Activated CD4-positive, alpha-beta T cell treated with anti-CD3 and anti-CD28 coated beads for 36 hours (primary cell): Measurements from ENCODE around the gene TCF12. TPM values are rescaled to one million over a fixed set of nuclear protein-coding genes. Genes with fewer than 3 reads are reported as not detected.

ENCODE experiments used
- ATAC-seq: fragments of 200-7000 bp; cut with Tn5 transposase; one replicate; pipeline ENCODE4 v1.10.0; 2021; ENCODE audit warnings: mild to moderate bottlenecking, moderate library complexity
- CTCF ChIA-PET: fragments of 350-600 bp; sonication (Branson Sonifier 250); formaldehyde crosslinking; loops from one replicate; lab custom pipeline; 2021; ENCODE audit warnings: antibody characterized with exemption; lab: Charles Lee
- POLR2A ChIA-PET: fragments of 350-600 bp; sonication (Branson Sonifier 250); formaldehyde crosslinking; loops from one replicate; lab custom pipeline; 2021; ENCODE audit warnings: antibody characterized with exemption, inconsistent platforms; lab: Charles Lee
- DNase-seq: peaks from one replicate; pipeline ENCODE4 v3.0.0-alpha.2; 2020
- H3K27ac Mint-ChIP-seq: one replicate; pipeline ENCODE4 v1.8.0; 2021; ENCODE audit warnings: mixed read lengths
- H3K27me3 Mint-ChIP-seq: one replicate; pipeline ENCODE4 v1.8.0; 2021; ENCODE audit warnings: mixed read lengths
- H3K36me3 Mint-ChIP-seq: one replicate; pipeline ENCODE4 v1.8.0; 2021; ENCODE audit warnings: low read depth, mixed read lengths
- H3K4me1 Mint-ChIP-seq: one replicate; pipeline ENCODE4 v1.8.0; 2021; ENCODE audit warnings: mixed read lengths
- H3K4me3 Mint-ChIP-seq: one replicate; pipeline ENCODE4 v1.8.0; 2021; ENCODE audit warnings: mild to moderate bottlenecking, moderate library complexity, mixed read lengths
- H3K9me3 Mint-ChIP-seq: one replicate; pipeline ENCODE4 v1.8.0; 2021; ENCODE audit warnings: low read depth, mixed read lengths
- intact Hi-C, 2 experiments: fragments of 100-400 bp; cut with DNase I in 1 of 2; cut with micrococcal nuclease in 1 of 2; formaldehyde crosslinking; loops; one replicate each; pipeline versions ENCODE4 v1.14.2 to v1.15.1; 2022 to 2024; cut with DNase I, micrococcal nuclease
- total RNA-seq, 2 experiments: library from RNA; stranded (reverse); gene quantifications; one replicate each; pipeline ENCODE4 v1.2.3, GENCODE V29; 2021

Gene TCF12
- total RNA-seq, 2 experiments from 2014 or later: 61.1 to 74.9 TPM

DNA sequence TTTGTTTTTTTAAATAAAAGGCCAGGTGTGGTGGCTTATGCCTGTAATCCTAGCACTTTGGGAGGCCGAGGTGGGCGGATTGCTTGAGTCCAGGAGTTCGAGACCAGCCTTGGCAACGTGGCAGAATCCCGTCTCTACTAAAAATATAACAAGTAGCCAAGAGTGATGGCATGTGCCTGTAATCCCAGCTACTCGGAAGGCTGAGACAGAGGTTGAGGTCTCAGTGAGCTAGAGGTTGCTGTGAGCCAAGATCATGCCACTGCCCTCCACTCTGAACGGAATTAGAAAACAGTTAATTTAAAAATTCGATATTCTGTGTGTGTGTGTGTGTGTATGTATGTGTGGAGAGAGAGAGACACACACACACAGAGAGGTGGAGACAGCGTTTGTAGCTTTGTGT lies 58.8 kb downstream of the TCF12 start:
- Mint-ChIP-seq H3K27me3 (no peaks in the 10 kb centered on the region), H3K36me3 (peaks cover 2% of the 10 kb centered on the region), H3K9me3 (no peaks in the 10 kb centered on the region), H3K4me3 (no peak overlapping the region), H3K4me1 (peaks cover 42% of the 10 kb centered on the region), H3K27ac (no peak overlapping the region)
- DNase-seq: no peak
- intact Hi-C loops: no loop called here
- ATAC-seq: no peak
- CTCF ChIA-PET: interaction anchor here (0.6 to 1.5 kb wide), 4 partner anchors 16 to 378 kb away, joined by 3 read pairs; no protein-coding TSS in a partner anchor
- POLR2A ChIA-PET: no interaction called here

DNA sequence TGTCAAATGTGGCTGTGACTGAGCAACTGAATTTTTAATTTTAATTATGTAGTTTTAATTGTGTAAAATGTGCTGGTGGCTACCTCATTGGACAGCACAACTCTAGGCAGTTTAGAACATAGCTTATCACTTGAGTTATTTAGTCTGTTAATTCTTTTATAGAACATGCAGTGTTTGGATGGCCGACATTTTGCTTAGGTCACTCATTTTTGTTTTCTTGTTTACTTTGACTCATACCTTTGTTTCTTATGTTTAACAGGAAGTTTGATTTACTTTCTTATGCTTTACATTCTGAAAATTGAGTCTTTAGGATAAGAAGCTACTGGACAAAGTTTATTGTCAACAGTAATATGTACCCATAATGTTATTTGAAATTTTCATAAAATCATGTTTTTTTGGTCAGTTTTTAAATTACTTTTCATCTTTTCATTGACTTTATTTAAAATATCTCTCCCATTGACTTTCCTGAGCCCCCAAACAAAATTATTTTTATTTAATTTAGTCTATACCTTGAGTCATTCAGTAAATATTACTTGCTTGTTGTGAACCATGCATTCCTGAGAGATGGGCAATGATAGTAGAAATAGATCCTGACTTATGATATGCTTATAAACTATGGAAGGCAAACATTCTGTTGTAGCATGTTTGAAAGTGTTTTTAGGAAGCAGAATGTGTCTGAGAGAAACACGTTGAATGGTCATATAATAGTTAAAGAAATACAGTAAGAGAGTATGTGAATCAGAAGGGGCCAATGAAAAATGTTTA lies 60.6 kb downstream of the TCF12 start:
- no peak for DNase-seq
- H3K4me3 Mint-ChIP-seq: no peak overlapping the region
- ChIA-PET POLR2A (no interaction called here), CTCF (no interaction called here)
- ATAC-seq: no peak
- peaks cover 32% of the 10 kb centered on the region for H3K4me1 Mint-ChIP-seq
- H3K27me3 Mint-ChIP-seq: no peaks in the 10 kb centered on the region
- no peaks in the 10 kb centered on the region for H3K9me3 Mint-ChIP-seq
- H3K27ac Mint-ChIP-seq: no peak overlapping the region
- intact Hi-C loops: no loop called here
- H3K36me3 Mint-ChIP-seq: peaks cover 2% of the 10 kb centered on the region

DNA sequence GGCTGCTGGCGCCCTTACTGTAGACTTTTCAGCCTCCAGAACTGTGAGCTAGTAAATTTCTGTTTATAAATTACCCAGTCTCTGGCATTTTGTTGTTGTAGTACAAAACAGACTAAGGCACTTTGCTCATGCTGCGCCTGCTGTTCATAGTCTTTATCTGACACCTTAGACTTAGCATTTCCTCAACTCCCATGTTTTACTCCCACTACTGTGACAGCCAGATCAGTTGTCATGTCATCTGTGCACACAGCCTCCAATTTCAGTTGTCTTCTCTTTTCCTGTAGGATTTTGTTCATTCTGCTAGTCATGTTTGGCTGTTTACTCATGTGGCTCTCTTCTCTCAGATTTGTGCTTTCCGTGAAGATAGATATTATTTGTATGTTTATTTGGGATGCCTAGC lies 62.0 kb downstream of the TCF12 start:
- intact Hi-C loops: loop anchor here in 1 of 2 experiments (10.0 kb wide), 1 partner anchor 246 kb away; the partner anchor contains the start of gene ZNF280D
- CTCF ChIA-PET: no interaction called here
- H3K27me3 Mint-ChIP-seq: no peaks in the 10 kb centered on the region
- POLR2A ChIA-PET: no interaction called here
- H3K4me1 Mint-ChIP-seq: peaks cover 44% of the 10 kb centered on the region
- no peak overlapping the region for H3K27ac Mint-ChIP-seq
- H3K4me3 Mint-ChIP-seq: no peak overlapping the region
- peaks cover 2% of the 10 kb centered on the region for H3K36me3 Mint-ChIP-seq
- DNase-seq (no peak), ATAC-seq (no peak)
- no peaks in the 10 kb centered on the region for H3K9me3 Mint-ChIP-seq

DNA sequence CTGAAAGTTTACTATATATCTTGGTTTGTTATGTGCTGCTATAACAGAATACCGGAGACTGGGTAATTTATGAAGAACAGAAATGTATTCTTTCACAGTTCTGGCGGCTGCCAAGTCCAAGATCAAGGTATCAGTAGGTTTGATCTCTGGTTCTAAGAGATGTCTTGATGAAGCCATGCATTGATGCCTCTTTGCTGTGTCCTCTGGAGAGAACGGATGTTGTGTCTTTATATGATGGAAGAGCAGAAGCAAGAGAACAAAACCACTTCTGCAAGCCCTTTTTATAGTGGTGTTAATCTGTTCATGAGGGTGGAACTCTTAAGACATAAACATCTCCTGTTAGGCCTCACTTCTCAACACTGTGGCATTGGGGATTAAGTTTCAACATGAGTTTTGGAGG lies 62.7 kb downstream of the TCF12 start:
- intact Hi-C loops: loop anchor here in 1 of 2 experiments (10.0 kb wide), 1 partner anchor 246 kb away; the partner anchor contains the start of gene ZNF280D

DNA sequence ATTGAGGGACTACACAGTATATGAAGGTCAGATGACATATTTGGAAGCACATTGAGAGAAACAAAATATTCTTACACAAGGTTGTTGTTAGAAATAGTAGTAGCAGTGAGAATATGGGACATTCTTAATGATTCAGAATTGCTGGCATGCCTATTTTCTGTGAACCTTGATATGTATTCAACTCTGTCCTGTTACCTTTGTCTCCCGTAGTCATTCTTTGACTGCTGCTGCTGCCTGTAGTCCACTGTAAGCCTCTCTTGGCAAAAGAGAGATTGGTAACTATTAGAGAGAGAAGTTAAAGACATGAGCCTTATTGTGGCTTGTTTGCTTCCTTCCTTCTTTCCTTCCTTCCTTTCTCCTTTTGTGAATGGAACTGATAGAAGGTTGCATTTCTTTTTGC lies 64.5 kb downstream of the TCF12 start:
- ChIA-PET CTCF (no interaction called here), POLR2A (no interaction called here)
- peak; percentile 26 for ATAC-seq
- Mint-ChIP-seq H3K36me3 (no peaks in the 10 kb centered on the region), H3K4me3 (no peak overlapping the region), H3K9me3 (no peaks in the 10 kb centered on the region), H3K4me1 (peaks cover 52% of the 10 kb centered on the region), H3K27ac (no peak overlapping the region), H3K27me3 (no peaks in the 10 kb centered on the region)
- intact Hi-C loops: loop anchor here in 1 of 2 experiments (10.0 kb wide), 1 partner anchor 248 kb away; the partner anchor contains the start of gene ZNF280D
- no peak for DNase-seq

More for the DNA sequence above, 62.7 kb downstream of the TCF12 start:
- Mint-ChIP-seq H3K27me3 (no peaks in the 10 kb centered on the region), H3K27ac (no peak overlapping the region), H3K4me1 (peaks cover 47% of the 10 kb centered on the region), H3K4me3 (no peak overlapping the region), H3K9me3 (no peaks in the 10 kb centered on the region), H3K36me3 (peaks cover 2% of the 10 kb centered on the region)
- no peak for ATAC-seq
- POLR2A ChIA-PET: no interaction called here
- no peak for DNase-seq
- CTCF ChIA-PET: no interaction called here

DNA sequence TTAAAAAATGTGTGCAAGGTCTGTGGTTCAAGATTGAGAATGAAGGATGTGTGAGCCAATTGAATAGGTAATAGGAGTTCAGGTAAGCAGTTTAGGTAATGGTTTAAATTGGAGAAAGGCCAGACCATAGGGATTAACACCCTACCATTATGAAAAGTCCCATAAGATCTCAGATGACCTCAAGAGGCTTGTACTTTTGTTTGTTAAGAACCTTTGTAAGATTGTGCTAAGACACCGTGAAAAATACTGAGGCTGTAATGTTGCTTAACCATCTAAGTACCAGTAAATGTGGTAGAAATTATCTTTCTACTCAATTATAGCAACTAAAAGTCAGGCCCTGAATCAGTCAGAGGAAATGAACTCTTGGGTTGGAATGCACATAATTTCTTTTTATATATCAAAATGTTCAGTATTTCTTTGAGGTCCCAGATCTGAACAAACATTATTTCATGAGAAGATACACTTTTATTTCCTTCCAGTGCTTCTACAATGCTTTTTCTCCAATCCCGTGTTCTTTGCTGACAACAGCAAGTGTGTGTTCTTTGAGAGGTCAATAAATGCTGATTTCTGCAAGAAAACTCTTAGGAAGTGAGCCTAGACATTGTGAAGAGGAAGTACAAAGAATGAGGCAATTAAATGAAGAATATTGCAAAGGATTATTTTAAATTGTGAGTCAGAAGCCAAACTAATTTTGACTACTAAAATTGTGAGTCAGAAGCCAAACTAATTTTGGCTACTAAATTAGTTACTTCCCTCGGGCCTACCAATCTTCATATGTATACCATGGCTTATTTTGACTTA lies 66.4 kb downstream of the TCF12 start:
- no peak overlapping the region for H3K4me3 Mint-ChIP-seq
- ATAC-seq: peak; percentile 31
- peaks cover 60% of the 10 kb centered on the region for H3K4me1 Mint-ChIP-seq
- no peak for DNase-seq
- intact Hi-C loops: loop anchor here in 1 of 2 experiments (10.0 kb wide), 1 partner anchor 250 kb away; the partner anchor contains the start of gene ZNF280D
- H3K36me3 Mint-ChIP-seq: no peaks in the 10 kb centered on the region
- H3K27me3 Mint-ChIP-seq: no peaks in the 10 kb centered on the region
- no peak overlapping the region for H3K27ac Mint-ChIP-seq
- no peaks in the 10 kb centered on the region for H3K9me3 Mint-ChIP-seq
- ChIA-PET CTCF (no interaction called here), POLR2A (interaction anchor here (0.8 kb wide), 1 partner anchor 21 kb away, joined by 4 read pairs; no protein-coding TSS in a partner anchor)

DNA sequence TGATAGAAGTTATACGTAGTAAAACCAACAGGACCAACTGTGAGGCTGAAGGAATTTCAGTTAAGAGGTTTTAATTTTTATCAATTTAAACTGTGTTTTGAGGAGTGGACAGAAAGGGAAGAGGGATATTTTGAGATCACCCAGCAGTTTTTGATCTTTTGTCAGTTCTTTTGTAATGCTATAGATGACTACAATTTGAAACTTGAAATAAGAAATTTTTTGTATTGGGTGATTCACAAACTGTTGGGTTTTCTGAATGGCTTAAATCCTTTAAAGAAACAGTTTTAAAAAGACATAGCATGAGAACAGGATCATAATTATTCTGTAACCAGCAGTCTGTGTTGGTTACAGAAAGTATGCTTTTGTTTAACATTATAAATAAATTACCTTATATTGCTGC lies 67.4 kb downstream of the TCF12 start:
- Mint-ChIP-seq H3K9me3 (no peaks in the 10 kb centered on the region), H3K4me3 (no peak overlapping the region), H3K27ac (no peak overlapping the region), H3K4me1 (peaks cover 57% of the 10 kb centered on the region), H3K27me3 (no peaks in the 10 kb centered on the region), H3K36me3 (no peaks in the 10 kb centered on the region)
- CTCF ChIA-PET: no interaction called here
- peak; percentile 20 for ATAC-seq
- DNase-seq: no peak
- POLR2A ChIA-PET: interaction anchor here (0.8 kb wide), 1 partner anchor 22 kb away, joined by 4 read pairs; no protein-coding TSS in a partner anchor
- intact Hi-C loops: loop anchor here in 1 of 2 experiments (2.0 to 10.0 kb wide), 2 partner anchors 67 to 251 kb away; partner anchors contain the start of genes TCF12 and ZNF280D

DNA sequence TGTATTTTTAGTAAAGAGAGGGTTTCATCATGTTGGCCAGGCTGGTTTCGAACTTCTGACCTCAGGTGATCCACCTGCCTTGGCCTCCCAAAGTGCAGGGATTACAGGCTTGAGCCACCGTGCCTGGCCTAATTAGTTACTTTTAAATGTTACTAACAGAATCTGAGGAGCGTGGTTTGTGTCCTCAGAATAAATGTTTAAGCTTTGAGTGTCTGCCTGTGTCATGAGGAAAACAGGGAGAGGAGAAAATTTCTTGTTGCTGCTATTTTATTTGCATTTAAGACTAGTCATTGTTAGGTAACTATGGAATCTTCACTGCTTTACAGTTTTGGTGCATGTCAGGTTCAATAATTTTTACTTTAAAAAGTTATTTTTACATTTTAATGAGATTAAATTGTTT lies 68.8 kb downstream of the TCF12 start:
- Mint-ChIP-seq H3K27me3 (no peaks in the 10 kb centered on the region), H3K4me1 (peaks cover 45% of the 10 kb centered on the region), H3K9me3 (no peaks in the 10 kb centered on the region), H3K27ac (no peak overlapping the region), H3K36me3 (peaks cover 1% of the 10 kb centered on the region), H3K4me3 (no peak overlapping the region)
- CTCF ChIA-PET: interaction anchor here (0.6 kb wide), 1 partner anchor 61 kb away, joined by 3 read pairs; no protein-coding TSS in a partner anchor
- DNase-seq (no peak), ATAC-seq (no peak)
- intact Hi-C loops: loop anchor here in 1 of 2 experiments (2.0 to 10.0 kb wide), 2 partner anchors 68 to 252 kb away; partner anchors contain the start of genes TCF12 and ZNF280D
- POLR2A ChIA-PET: no interaction called here

DNA sequence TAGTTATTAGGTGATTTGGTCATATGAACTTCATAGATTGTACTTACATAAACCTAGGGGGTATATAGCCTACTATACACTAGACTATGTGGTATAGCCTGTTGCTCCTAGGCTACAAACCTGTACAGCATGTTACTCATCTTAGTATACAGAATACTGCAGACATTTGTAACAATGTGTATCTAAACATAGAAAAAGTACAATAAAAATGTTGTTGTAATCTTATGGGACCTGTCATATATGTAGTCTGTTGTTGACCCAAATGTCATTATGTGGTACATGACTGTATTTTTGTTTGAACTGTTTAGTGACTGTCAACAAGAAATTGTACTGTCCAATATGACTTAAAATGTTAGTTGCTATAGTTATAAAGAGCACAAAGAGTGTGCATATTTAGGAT lies 69.8 kb downstream of the TCF12 start:
- Mint-ChIP-seq H3K36me3 (peaks cover 8% of the 10 kb centered on the region), H3K27ac (no peak overlapping the region), H3K4me3 (no peak overlapping the region), H3K27me3 (no peaks in the 10 kb centered on the region), H3K9me3 (no peaks in the 10 kb centered on the region), H3K4me1 (peaks cover 39% of the 10 kb centered on the region)
- peak; percentile 31 for ATAC-seq
- ChIA-PET POLR2A (no interaction called here), CTCF (no interaction called here)
- DNase-seq: no peak
- intact Hi-C loops: loop anchor here in 1 of 2 experiments (10.0 kb wide), 1 partner anchor 253 kb away; the partner anchor contains the start of gene ZNF280D

DNA sequence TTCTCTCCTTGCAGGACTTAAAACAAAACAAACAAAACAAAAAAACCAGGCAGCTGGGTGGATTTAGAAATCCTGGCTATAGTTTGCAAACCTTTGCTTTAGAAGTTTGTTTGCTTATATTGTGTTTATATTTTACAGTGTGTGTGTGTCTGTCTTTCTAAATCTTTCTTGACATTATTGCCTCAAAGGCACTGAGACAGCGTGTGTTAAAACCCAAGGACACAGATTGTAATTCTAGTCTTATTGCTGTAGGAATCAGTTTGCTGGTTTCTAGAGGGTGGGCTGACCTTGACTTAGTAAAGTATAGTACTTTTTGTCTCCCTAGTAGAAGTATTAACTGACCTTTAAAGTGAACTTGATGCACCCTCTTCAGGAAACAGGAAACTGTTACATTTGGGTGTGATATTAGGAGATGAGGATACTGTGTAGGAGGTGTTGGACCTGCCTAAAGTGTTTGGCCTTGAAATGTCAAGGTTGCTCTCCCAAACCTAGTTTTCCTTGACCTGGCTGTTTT lies 71.0 kb downstream of the TCF12 start:
- intact Hi-C loops: loop anchor here in 1 of 2 experiments (10.0 kb wide), 1 partner anchor 255 kb away; the partner anchor contains the start of gene ZNF280D
- H3K36me3 Mint-ChIP-seq: peaks cover 20% of the 10 kb centered on the region
- peaks cover 35% of the 10 kb centered on the region for H3K4me1 Mint-ChIP-seq
- no peak overlapping the region for H3K4me3 Mint-ChIP-seq
- ChIA-PET POLR2A (no interaction called here), CTCF (no interaction called here)
- no peaks in the 10 kb centered on the region for H3K27me3 Mint-ChIP-seq
- no peaks in the 10 kb centered on the region for H3K9me3 Mint-ChIP-seq
- DNase-seq (no peak), ATAC-seq (no peak)
- no peak overlapping the region for H3K27ac Mint-ChIP-seq

DNA sequence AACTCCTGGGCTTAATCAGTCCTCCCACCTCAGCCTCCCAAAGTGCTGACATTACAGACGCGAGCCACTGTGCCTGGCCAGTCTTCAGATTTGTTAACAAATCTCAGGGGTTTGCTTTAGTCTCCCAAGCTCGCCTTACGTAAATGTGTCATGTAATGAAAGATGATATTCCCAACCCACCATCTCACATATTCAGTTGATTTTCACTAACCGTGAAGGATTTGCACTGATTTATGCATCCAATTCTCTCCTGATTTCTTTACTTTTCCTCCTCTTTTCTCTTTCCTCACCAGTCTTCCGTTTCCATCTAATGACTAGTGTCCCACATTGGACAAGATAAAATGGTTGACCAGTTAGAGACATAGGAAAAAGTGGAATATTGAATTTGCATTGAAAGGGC lies 72.6 kb downstream of the TCF12 start:
- POLR2A ChIA-PET: no interaction called here
- CTCF ChIA-PET: interaction anchor here (1.0 kb wide), 1 partner anchor 13 kb away, joined by 5 read pairs; no protein-coding TSS in a partner anchor
- Mint-ChIP-seq H3K4me3 (no peak overlapping the region), H3K27ac (no peak overlapping the region), H3K9me3 (no peaks in the 10 kb centered on the region), H3K27me3 (no peaks in the 10 kb centered on the region), H3K4me1 (peaks cover 20% of the 10 kb centered on the region), H3K36me3 (peaks cover 25% of the 10 kb centered on the region)
- no peak for ATAC-seq
- intact Hi-C loops: no loop called here
- no peak for DNase-seq
